K562 (cell line): Measurements from ENCODE around the gene NR1H3. TPM values are rescaled to one million over a fixed set of nuclear protein-coding genes. Genes with fewer than 3 reads are reported as not detected.
A peak's percentile ranks its signal among the peaks of the same experiment; 100 is the strongest.

ENCODE experiments used
- ATAC-seq: fragments of 200-7000 bp; cut with Tn5 transposase; 3 replicates; pipeline ENCODE4 v1.9.1; 2020; ENCODE audit warnings: moderate library complexity
- BruUV-seq: library from RNA; stranded (reverse); fragments of 400-500 nt; replicated peaks from 2 replicates; lab custom pipeline; 2021; lab: Mats Ljungman, UMichigan
- CTCF ChIA-PET: fragments of 300-600 bp; formaldehyde crosslinking; extraction: SDS; loops from one replicate; lab custom pipeline; 2021; ENCODE audit warnings: low intra/inter-chr PET ratio; lab: Yijun Ruan, JAX
- POLR2A ChIA-PET: fragments of 300-600, 350-650 bp; sonication (Branson Sonifier 250); formaldehyde crosslinking; extraction: SDS; loops from one replicate; lab custom pipeline; 2021; ENCODE audit warnings: antibody characterized with exemption, inconsistent platforms; lab: Yijun Ruan, JAX
- DNase-seq, 4 experiments: peaks; one replicate each; pipeline versions ENCODE4 v3.0.0 to v3.0.0-alpha.2; 2011 to 2018; ENCODE audit warnings: low spot score in 3 of 4, mixed read lengths in 3 of 4; ENCODE audit errors: extremely low read depth in 1 of 4
- FAIRE-seq: peaks from 2 replicates; lab custom pipeline; 2011; peaks lifted over from hg19 to GRCh38; lab: Jason Lieb, UNC
- H2AFZ ChIP-seq: 2 replicates; pipeline ENCODE4 v1.6.0; 2011; ENCODE audit warnings: low read depth, low read length, control low read depth, inconsistent platforms
- H3K27ac ChIP-seq: fragments of 200-600 bp; 3 replicates; pipeline ENCODE4 v1.8.0; 2011; ENCODE audit warnings: low read depth, mild to moderate bottlenecking, control low read depth, inconsistent platforms, low read length, moderate library complexity, mixed read lengths; ENCODE audit errors: extremely low read depth
- H3K27me3 ChIP-seq, 2 experiments: fragments of 300-600 bp in 1 of 2; 2 replicates in 1 of 2; 3 replicates in 1 of 2; pipeline versions ENCODE4 v1.6.0 to v1.8.0; 2011; ENCODE audit warnings: inconsistent platforms in 2 of 2, low read length in 2 of 2, mild to moderate bottlenecking in 1 of 2, mixed read lengths in 1 of 2, moderate library complexity in 1 of 2; ENCODE audit not compliant: control insufficient read depth in 2 of 2, insufficient read depth in 2 of 2
- H3K36me3 ChIP-seq: fragments of 300-600 bp; 3 replicates; pipeline ENCODE4 v1.8.0; 2011; ENCODE audit warnings: mild to moderate bottlenecking, low read length, inconsistent platforms; ENCODE audit not compliant: control insufficient read depth, insufficient read depth
- H3K4me1 ChIP-seq, 2 experiments: fragments of 200-600 bp in 1 of 2; replicated peaks in 1 of 2; 2 replicates in 1 of 2; 3 replicates in 1 of 2; pipeline versions ENCODE4 v1.5.1 to v1.8.0; 2011; ENCODE audit warnings: inconsistent platforms in 2 of 2, low read length in 2 of 2, mild to moderate bottlenecking in 1 of 2, mixed read lengths in 1 of 2, moderate library complexity in 1 of 2; ENCODE audit not compliant: control insufficient read depth in 2 of 2, insufficient read depth in 2 of 2
- H3K4me2 ChIP-seq: 2 replicates; pipeline ENCODE4 v1.6.1; 2011; ENCODE audit warnings: low read length, control low read depth, inconsistent platforms, mixed read lengths; ENCODE audit not compliant: insufficient read depth
- H3K4me3 ChIP-seq: fragments of 200-600 bp; sonication (generic), shearing (Covaris generic); 2 replicates; pipeline ENCODE4 v1.5.1; 2016; ENCODE audit warnings: control low read depth, inconsistent platforms
- H3K79me2 ChIP-seq: fragments of 200-600 bp; 3 replicates; pipeline ENCODE4 v1.8.0; 2011; ENCODE audit warnings: low read length, inconsistent platforms; ENCODE audit not compliant: control insufficient read depth, insufficient read depth
- H3K9ac ChIP-seq, 2 experiments: 2 replicates each; pipeline versions ENCODE4 v1.6.0 to v1.6.1; 2011; ENCODE audit warnings: low read depth in 2 of 2, low read length in 2 of 2, control low read depth in 1 of 2, inconsistent platforms in 1 of 2, mild to moderate bottlenecking in 1 of 2, mixed read lengths in 1 of 2; ENCODE audit not compliant: insufficient read depth in 1 of 2
- H3K9me1 ChIP-seq: one replicate; pipeline ENCODE4 v1.6.0; 2011; ENCODE audit warnings: inconsistent platforms, mild to moderate bottlenecking, low read length, moderate library complexity; ENCODE audit not compliant: control insufficient read depth, insufficient read depth
- H3K9me3 ChIP-seq: replicated peaks from 2 replicates; pipeline ENCODE4 v1.5.1; 2011; ENCODE audit warnings: low read depth, low read length, inconsistent platforms; ENCODE audit not compliant: control insufficient read depth, insufficient read depth
- H4K20me1 ChIP-seq: replicated peaks from 2 replicates; pipeline ENCODE4 v1.6.1; 2011; ENCODE audit warnings: low read length, inconsistent platforms, mixed read lengths; ENCODE audit not compliant: control insufficient read depth, insufficient read depth
- BRF1 ChIP-seq: IDR thresholded peaks from 3 replicates; pipeline ENCODE4 v1.6.1; 2011; ENCODE audit warnings: borderline replicate concordance, mild to moderate bottlenecking; ENCODE audit not compliant: insufficient read length; ENCODE audit errors: extremely low read depth
- CBFA2T2 ChIP-seq: fragments of 450-650 bp; conservative IDR thresholded peaks from 2 replicates; pipeline ENCODE4 v1.6.1; 2017; ENCODE audit warnings: mild to moderate bottlenecking
- HNRNPH1 ChIP-seq: fragments of 200-400 bp; formaldehyde crosslinking; optimal IDR thresholded peaks from 2 replicates; pipeline ENCODE3; 2017; ENCODE audit warnings: low read depth, mild to moderate bottlenecking, low read length, moderate library complexity
- IFI16 ChIP-seq: fragments of 250-450 bp; sonication (Bioruptor Pico); IDR thresholded peaks from 2 replicates; pipeline ENCODE4 v2.1.2; 2022; ENCODE audit warnings: mild to moderate bottlenecking, inconsistent platforms
- KDM1A ChIP-seq, 2 experiments: fragments of 450-650 bp; IDR thresholded peaks; 2 replicates each; pipeline ENCODE4 v1.6.1; 2016; ENCODE audit warnings: mild to moderate bottlenecking in 2 of 2
- PHF8 ChIP-seq: fragments of 200-600 bp; sonication (generic); IDR thresholded peaks from 2 replicates; pipeline ENCODE4 v1.6.1; 2012; ENCODE audit warnings: mixed run types, mild to moderate bottlenecking, inconsistent platforms, low read length, moderate library complexity, borderline replicate concordance
- PTBP1 ChIP-seq: fragments of 200-400 bp; formaldehyde crosslinking; IDR thresholded peaks from 2 replicates; pipeline ENCODE4 v1.6.1; 2017; ENCODE audit warnings: low read depth, low read length
- RBM25 ChIP-seq: fragments of 200-400 bp; formaldehyde crosslinking; IDR thresholded peaks from 2 replicates; pipeline ENCODE4 v1.6.1; 2018; ENCODE audit warnings: low read length, low read depth, moderate library complexity; ENCODE audit not compliant: severe bottlenecking
- SREBF2 ChIP-seq: sonication (generic); formaldehyde crosslinking; IDR thresholded peaks from 2 replicates; pipeline ENCODE4 v1.4.0; 2020; ENCODE audit warnings: mild to moderate bottlenecking, missing genetic modification reagents
- THAP12 ChIP-seq: fragments of 250-450 bp; sonication (Bioruptor Pico); IDR thresholded peaks from 2 replicates; pipeline ENCODE4 v1.9.0; 2021; ENCODE audit warnings: mild to moderate bottlenecking, inconsistent platforms
- ZFPM2 ChIP-seq: fragments of 250-450 bp; sonication (Bioruptor Pico); IDR thresholded peaks from 2 replicates; pipeline ENCODE4 v1.5.1; 2022; ENCODE audit warnings: mild to moderate bottlenecking
- ZHX1 ChIP-seq: fragments of 150-350 bp; conservative IDR thresholded peaks from 2 replicates; pipeline ENCODE4 v1.6.1; 2014; ENCODE audit warnings: low read length
- ZNF263 ChIP-seq: sonication (generic); formaldehyde crosslinking; IDR thresholded peaks from 2 replicates; pipeline ENCODE4 v1.8.0; 2022; ENCODE audit warnings: mild to moderate bottlenecking, missing genetic modification reagents, borderline replicate concordance
- ZNF655 ChIP-seq: fragments of 250-450 bp; sonication (Bioruptor Pico); IDR thresholded peaks from 2 replicates; pipeline ENCODE4 v1.5.0; 2021
- WGBS: fragments of 100-300 bp; shearing (Covaris generic); methylation state at CpG from one replicate; pipeline ENCODE4 v1.1.6; 2016; ENCODE audit warnings: low coverage, mixed read lengths; ENCODE audit not compliant: insufficient coverage; ENCODE audit errors: missing lambda C conversion rate; 5-methylcytosine and 5-hydroxymethylcytosine counted together
- in situ Hi-C: fragments of 300-500 bp; cut with MboI; formaldehyde crosslinking; loops from 4 replicates; pipeline ENCODE4 v1.15.0; 2018; ENCODE audit warnings: inconsistent platforms, mixed read lengths
- intact Hi-C: fragments of 100-400 bp; cut with micrococcal nuclease; formaldehyde crosslinking; loops from 2 replicates; pipeline ENCODE4 v1.14.2; 2022
- polyA plus RNA-seq, 8 experiments: library from polyadenylated mRNA; depleted of rRNA in 4 of 8; stranded (reverse) in 5 of 8; unstranded in 3 of 8; fragments of >200 nt; fragmentation: Nextera tagmentation in 2 of 8; fragmentation: Illumina TruSeq in 1 of 8; extraction: Ambion mirVana in 2 of 8; extraction: Trizol in 1 of 8; gene quantifications; 2 replicates each; pipeline versions ENCODE4 v1.2.1 to v1.2.3, GENCODE V29; 2011 to 2014; ENCODE audit warnings: inconsistent platforms in 1 of 8, missing spikeins in 1 of 8
- total RNA-seq, 7 experiments: library from RNA; depleted of rRNA in 6 of 7; stranded (reverse); fragments of >200 nt in 6 of 7; fragmentation: Illumina TruSeq in 2 of 7; extraction: Trizol in 2 of 7; gene quantifications; 2 replicates each; pipeline versions ENCODE4 v1.2.1 to v1.2.3, GENCODE V29; 2011 to 2021; ENCODE audit warnings: low replicate concordance in 1 of 7

NR1H3 gene
- total and polyA plus RNA-seq, 9 of the 15 experiments (the other 6 are each of a cell fraction or from before 2014, with no cell fraction given) = 8.2 to 26.0 (median 11.9) TPM

GRCh38 chr11:47257177-47257516 is 649 bp upstream of the NR1H3 start (continued):
- TF ChIP-seq THAP12 (CRISPR knock-in tag) = no peak
- TF ChIP-seq, all 486 proteins: peak for 3

- DNase-seq = peak in 1 of 4 experiments; percentile 48
- no peaks in the 10 kb centered on the region for H3K36me3 ChIP-seq
- no peaks in the 10 kb centered on the region for H3K79me2 ChIP-seq
- no peaks in the 10 kb centered on the region for H3K27me3 ChIP-seq
- peak overlapping the region; percentile 69; the same call in 2 of the 3 replicates for H3K27ac ChIP-seq
- POLR2A ChIA-PET = interaction anchor here (1.0 to 3.9 kb wide), 6 partner anchors 9 to 37 kb away, joined by 4 to 31 read pairs (median 7); partner anchors contain the start of gene ACP2
- in situ Hi-C loops (no loop called here), intact Hi-C loops (loop anchor here (1.0 to 2.0 kb wide), 2 partner anchors 82 to 97 kb away; partner anchors contain the start of gene ARFGAP2)
- CTCF ChIA-PET = interaction anchor here (0.7 to 3.6 kb wide), 3 partner anchors 90 to 98 kb away, joined by 3 to 46 read pairs (median 5); no protein-coding TSS in a partner anchor
- no peaks in the 10 kb centered on the region for H3K9me1 ChIP-seq
- peak overlapping the region; percentile 57 to 82; a peak in 3 of 4 replicates for H3K9ac ChIP-seq
- H3K4me2 ChIP-seq = peak overlapping the region; percentile 65
- peak overlapping the region; percentile 86 for H2AFZ ChIP-seq
- 17% methylated on average over 9 of the region's 11 CpGs for WGBS
- H3K4me1 ChIP-seq = peaks cover 41 to 42% of the 10 kb centered on the region in 2 experiments
- no peaks in the 10 kb centered on the region for H4K20me1 ChIP-seq
- no peaks in the 10 kb centered on the region for H3K9me3 ChIP-seq
- BruUV-seq = no TSS peak
- peak; percentile 4; the same call in 1 of the 3 replicates for ATAC-seq
- peak; percentile 46 for FAIRE-seq
- H3K4me3 ChIP-seq = peak overlapping the region; percentile 28
- TF ChIP-seq ZNF263 (CRISPR knock-in tag) (0 out of 2 replicates have a peak, but pooled peaks have one; percentile 21), PTBP1 (0 out of 2 replicates have a peak, but pooled peaks have one; percentile 61), HNRNPH1 (no peak), SREBF2 (CRISPR knock-in tag) (no peak), KDM1A (IDR thresholded peaks at IDR 0.05) (peak; percentile 73 to 83), IFI16 (no peak), CBFA2T2 (peak; percentile 18; the same call in 1 of the 2 replicates), ZNF655 (CRISPR knock-in tag) (no peak), ZHX1 (no peak), RBM25 (peak; percentile 67), PHF8 (no peak), ZFPM2 (CRISPR knock-in tag) (no peak), BRF1 (no peak)
Observed at GRCh38 chr11:47258317-47258902, 614 bp downstream of the NR1H3 start.
